Adrenal gland (tissue), 5 donors: ENCODE measurements around the gene CTAGE4.

Experiments
- POLR2A ChIP-seq, 2 donors: fragments of 450-650 bp; IDR thresholded peaks; one replicate each; pipeline ENCODE4 v1.6.1; 2017; ENCODE audit warnings: antibody characterized with exemption in 2 of 2, mild to moderate bottlenecking in 2 of 2, moderate library complexity in 1 of 2
- TF ChIP-seq, protein P1 (sequence below), 6 experiments: fragments of 450-650 bp in 4 of 6; fragments of 200-600 bp in 2 of 6; sonication (generic) in 1 of 6; IDR thresholded peaks; 1 replicate in 5 of 6; 2 replicates in 1 of 6; pipeline versions ENCODE4 v1.5.1 to v1.8.0; 2016 to 2021; ENCODE audit warnings: antibody characterized with exemption in 6 of 6, mild to moderate bottlenecking in 2 of 6, moderate library complexity in 1 of 6
- donor health status: DM: no; HTN: no; CAD: no.

DNA sequence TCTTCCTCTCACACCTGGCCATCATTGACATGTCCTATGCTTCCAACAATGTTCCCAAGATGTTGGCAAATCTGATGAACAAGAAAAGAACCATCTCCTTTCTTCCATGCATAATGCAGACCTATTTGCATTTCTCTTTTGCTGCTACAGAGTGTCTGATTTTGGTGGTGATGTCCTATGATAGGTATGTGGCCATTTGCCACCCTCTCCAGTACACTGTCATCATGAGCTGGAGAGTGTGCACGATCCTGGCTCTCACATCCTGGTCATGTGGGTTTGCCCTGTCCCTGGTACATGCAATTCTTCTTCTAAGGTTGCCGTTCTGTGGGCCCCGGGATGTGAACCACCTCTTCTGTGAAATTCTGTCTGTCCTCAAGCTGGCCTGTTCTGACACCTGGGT, 41.1 kb upstream of the CTAGE4 start:
- TF ChIP-seq, protein P1, sequence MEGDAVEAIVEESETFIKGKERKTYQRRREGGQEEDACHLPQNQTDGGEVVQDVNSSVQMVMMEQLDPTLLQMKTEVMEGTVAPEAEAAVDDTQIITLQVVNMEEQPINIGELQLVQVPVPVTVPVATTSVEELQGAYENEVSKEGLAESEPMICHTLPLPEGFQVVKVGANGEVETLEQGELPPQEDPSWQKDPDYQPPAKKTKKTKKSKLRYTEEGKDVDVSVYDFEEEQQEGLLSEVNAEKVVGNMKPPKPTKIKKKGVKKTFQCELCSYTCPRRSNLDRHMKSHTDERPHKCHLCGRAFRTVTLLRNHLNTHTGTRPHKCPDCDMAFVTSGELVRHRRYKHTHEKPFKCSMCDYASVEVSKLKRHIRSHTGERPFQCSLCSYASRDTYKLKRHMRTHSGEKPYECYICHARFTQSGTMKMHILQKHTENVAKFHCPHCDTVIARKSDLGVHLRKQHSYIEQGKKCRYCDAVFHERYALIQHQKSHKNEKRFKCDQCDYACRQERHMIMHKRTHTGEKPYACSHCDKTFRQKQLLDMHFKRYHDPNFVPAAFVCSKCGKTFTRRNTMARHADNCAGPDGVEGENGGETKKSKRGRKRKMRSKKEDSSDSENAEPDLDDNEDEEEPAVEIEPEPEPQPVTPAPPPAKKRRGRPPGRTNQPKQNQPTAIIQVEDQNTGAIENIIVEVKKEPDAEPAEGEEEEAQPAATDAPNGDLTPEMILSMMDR (IDR thresholded peaks at IDR 0.05): no peak
- no peak for TF ChIP-seq POLR2A (IDR thresholded peaks at IDR 0.05)
